ENCODE data around the gene CGAS.
"Not testable (repeated sequence)": the region's sequence is repeated elsewhere in the genome, so short reads cannot be mapped to it uniquely, and the experiment has no call there.

The CGAS gene

DNA sequence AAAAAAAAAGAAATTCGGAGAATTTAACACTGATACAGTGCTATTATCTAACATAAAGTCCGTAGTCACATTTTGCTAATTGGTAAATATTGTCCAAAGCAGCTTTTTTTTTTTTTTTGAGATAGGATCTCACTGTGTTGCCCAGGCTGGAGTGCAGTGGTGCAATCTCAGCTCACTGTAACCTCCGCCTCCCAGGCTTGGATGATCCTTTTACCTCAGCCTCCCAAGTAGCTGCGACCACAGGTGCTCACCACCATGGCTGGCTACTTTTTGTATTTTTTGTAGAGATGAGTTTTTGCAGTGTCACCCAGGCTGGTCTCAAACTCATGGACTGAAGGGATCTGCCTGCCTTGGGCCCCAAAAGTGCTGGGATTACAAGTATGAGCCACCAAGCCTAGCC, 25.3 kb upstream of the CGAS start:
- Mint-ChIP-seq H3K27me3 (ENCODE audit: low read depth, poor library complexity) (no peaks in the 10 kb centered on the region), H3K27ac (no peak overlapping the region), H3K9me3 (no peaks in the 10 kb centered on the region), H3K4me3 (no peak overlapping the region), H3K4me1 (no peaks in the 10 kb centered on the region), H3K36me3 (ENCODE audit: low read depth) (peaks cover 54% of the 10 kb centered on the region)
- no peak for DNase-seq
- TF ChIP-seq, protein P1, sequence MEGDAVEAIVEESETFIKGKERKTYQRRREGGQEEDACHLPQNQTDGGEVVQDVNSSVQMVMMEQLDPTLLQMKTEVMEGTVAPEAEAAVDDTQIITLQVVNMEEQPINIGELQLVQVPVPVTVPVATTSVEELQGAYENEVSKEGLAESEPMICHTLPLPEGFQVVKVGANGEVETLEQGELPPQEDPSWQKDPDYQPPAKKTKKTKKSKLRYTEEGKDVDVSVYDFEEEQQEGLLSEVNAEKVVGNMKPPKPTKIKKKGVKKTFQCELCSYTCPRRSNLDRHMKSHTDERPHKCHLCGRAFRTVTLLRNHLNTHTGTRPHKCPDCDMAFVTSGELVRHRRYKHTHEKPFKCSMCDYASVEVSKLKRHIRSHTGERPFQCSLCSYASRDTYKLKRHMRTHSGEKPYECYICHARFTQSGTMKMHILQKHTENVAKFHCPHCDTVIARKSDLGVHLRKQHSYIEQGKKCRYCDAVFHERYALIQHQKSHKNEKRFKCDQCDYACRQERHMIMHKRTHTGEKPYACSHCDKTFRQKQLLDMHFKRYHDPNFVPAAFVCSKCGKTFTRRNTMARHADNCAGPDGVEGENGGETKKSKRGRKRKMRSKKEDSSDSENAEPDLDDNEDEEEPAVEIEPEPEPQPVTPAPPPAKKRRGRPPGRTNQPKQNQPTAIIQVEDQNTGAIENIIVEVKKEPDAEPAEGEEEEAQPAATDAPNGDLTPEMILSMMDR (IDR thresholded peaks at IDR 0.05), result no peak

DNA sequence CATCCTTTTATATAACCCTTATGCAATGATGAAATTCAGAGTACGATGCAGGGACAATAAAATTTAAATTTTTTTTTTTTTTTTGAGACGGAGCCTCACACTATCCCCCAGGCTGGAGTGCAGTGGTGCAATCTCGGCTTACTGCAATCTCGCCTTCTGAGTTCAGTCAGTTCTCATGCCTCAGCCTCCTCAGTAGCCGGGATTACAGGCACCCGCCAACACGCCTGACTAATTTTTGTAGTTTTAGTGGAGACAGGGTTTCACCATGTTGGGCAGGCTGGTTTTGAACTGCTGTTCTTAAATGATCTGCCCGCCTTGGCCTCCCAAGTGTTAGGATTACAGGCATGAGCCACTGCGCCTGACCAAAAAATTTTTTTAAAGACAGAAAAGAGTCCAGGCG, 24.6 kb upstream of the CGAS start:
- Mint-ChIP-seq H3K27me3 (ENCODE audit: low read depth, poor library complexity) (no peaks in the 10 kb centered on the region), H3K4me3 (no peak overlapping the region), H3K27ac (no peak overlapping the region), H3K9me3 (no peaks in the 10 kb centered on the region), H3K36me3 (ENCODE audit: low read depth) (peaks cover 54% of the 10 kb centered on the region), H3K4me1 (no peaks in the 10 kb centered on the region)
- no peak for DNase-seq
- TF ChIP-seq, protein P1 (IDR thresholded peaks at IDR 0.05), result no peak

DNA sequence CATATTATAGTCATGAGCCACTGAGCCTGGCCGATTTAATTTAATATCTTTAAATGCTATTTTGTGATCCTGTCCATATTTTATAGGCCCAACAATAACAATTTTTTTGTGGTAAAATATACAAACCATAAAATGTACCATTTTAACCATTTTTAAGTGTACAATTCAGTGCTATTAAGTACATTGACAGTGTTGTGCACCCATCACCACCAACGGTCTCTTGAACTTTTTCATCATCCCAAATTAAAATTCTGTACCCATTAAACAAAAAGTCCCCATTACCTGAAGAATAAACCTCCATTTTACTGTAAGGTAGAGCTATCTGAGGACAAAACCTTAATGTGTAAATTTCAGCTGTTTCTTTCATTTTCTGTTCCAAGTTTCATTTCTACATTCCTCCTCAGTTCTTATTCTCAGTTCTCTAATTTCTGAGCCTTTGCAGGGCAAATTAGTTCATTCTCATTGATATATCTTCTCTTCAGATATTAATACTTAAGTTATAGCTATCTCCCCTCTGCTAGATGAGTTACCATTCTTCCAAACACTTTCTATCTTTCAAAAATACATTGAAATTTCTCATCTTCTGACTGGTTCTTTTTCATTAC, 19.7 kb upstream of the CGAS start:
- Mint-ChIP-seq H3K9me3 (no peaks in the 10 kb centered on the region), H3K4me3 (no peak overlapping the region), H3K27ac (no peak overlapping the region), H3K36me3 (ENCODE audit: low read depth) (peaks cover 59% of the 10 kb centered on the region), H3K27me3 (ENCODE audit: low read depth, poor library complexity) (no peaks in the 10 kb centered on the region), H3K4me1 (no peaks in the 10 kb centered on the region)
- DNase-seq, result no peak
- TF ChIP-seq, protein P1 (IDR thresholded peaks at IDR 0.05), result no peak

DNA sequence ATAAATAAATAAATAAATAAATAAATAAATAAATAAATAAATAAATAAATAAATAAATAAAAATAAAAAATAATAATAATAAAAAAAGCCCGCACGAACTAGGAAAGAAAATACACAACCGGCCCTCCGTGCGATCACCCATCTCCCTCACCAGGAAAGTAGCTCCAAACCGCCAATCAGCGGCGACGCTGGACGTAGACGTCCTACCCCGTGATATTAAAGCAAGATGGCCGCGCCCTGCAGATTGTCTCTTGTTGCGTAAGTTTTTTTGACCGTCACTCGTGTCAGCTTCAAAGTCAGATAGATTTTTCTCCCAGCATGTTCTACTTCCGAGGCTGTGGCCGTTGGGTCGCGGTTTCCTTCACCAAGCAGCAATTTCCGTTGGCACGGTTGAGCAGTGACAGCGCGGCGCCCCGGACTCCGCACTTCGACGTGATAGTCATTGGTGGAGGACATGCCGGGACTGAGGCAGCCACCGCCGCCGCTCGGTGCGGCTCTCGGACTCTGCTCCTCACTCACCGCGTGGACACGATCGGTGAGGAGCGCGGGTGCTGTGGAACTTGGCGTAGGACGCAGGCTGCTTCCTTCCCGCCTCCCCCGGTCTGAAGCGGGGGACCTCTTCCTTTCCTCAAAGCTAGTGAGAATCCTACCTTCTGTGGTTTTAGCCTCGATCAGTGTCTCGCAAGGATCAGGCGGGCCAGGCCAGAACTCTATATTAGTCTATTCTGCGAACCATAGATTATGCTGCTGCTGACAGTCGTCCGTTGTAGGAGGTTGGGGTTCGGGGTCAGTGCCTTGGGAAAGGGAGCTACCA, 9.6 kb upstream of the CGAS start, which contains the start of gene MTO1:
TSS of gene MTO1 (plus strand) at position 201 of the 814 bp plus-strand sequence. CDS start at position 319, 118 bp downstream.
- Mint-ChIP-seq H3K27me3 (ENCODE audit: low read depth, poor library complexity) (peaks cover 3% of the 10 kb centered on the region), H3K4me3 (peak within 1 kb of the TSS; percentile 99), H3K36me3 (ENCODE audit: low read depth) (peaks cover 24% of the 10 kb centered on the region), H3K27ac (peak within 1 kb of the TSS; percentile 99), H3K9me3 (no peaks in the 10 kb centered on the region), H3K4me1 (peaks cover 20% of the 10 kb centered on the region)
- DNase-seq, result peak; percentile 71
- TF ChIP-seq, protein P1 (IDR thresholded peaks at IDR 0.05), result no peak

DNA sequence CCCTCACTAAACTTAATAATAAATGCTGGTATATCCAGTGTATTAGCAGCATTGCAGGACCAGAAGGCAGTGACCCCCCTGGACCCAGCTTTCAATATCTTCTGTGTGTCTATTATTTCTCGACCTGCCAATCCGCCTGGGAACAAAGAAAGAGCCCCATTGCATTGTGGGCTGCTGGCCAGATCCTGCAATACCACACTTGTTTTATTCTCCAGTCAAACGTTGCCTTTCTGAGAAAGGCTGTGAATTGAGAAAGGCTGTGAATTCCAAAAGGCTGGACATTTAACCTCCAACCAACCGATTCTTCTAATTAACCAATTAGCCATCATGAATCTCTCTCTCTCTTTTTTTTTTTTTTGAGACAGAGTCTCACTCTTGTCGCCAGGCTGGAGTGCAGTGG, 8.0 kb upstream of the CGAS start:
- peaks cover 8% of the 10 kb centered on the region for H3K27me3 Mint-ChIP-seq (ENCODE audit: low read depth, poor library complexity)
- peak overlapping the region; percentile 40 for H3K4me3 Mint-ChIP-seq
- TF ChIP-seq, protein P1 (IDR thresholded peaks at IDR 0.05), result no peak
- no peak for DNase-seq
- H3K9me3 Mint-ChIP-seq, result no peaks in the 10 kb centered on the region
- H3K36me3 Mint-ChIP-seq (ENCODE audit: low read depth), result peaks cover 11% of the 10 kb centered on the region
- H3K4me1 Mint-ChIP-seq, result peaks cover 20% of the 10 kb centered on the region
- H3K27ac Mint-ChIP-seq, result no peak overlapping the region

DNA sequence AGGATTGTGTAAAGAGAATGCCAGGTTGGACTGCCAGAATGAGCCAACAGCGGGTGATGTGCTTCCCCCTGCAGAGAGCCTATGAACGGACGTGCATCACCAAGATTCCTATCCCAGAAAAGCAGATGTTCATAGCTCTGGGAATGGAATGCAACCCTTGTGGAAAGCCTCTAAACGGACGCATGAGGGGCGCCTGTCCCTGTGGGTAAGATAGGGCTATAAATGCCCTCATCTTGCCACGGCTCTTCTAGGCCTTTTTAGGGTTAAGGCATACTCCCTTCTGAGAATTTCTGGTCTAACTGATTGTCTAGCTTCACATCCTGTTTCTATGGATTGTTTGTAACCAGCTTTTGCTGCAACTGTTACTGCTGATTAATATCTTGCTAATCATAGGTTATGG, 7.4 kb upstream of the CGAS start:
- peaks cover 11% of the 10 kb centered on the region for H3K36me3 Mint-ChIP-seq (ENCODE audit: low read depth)
- not testable (repeated sequence) for H3K27ac Mint-ChIP-seq; H3K4me3 Mint-ChIP-seq; DNase-seq; H3K27me3 Mint-ChIP-seq (ENCODE audit: low read depth, poor library complexity); H3K9me3 Mint-ChIP-seq
- peaks cover 20% of the 10 kb centered on the region for H3K4me1 Mint-ChIP-seq

Data from nephron progenitor cell (in vitro differentiated cells).